Glomerular endothelial cell (primary cell): ENCODE data around the gene TACR2. TPM values are rescaled to one million over a fixed set of nuclear protein-coding genes. Genes with fewer than 3 reads are reported as not detected.

ENCODE experiments used
- DNase-seq: peaks from one replicate; pipeline ENCODE4 v3.0.0-alpha.2; 2011; ENCODE audit warnings: low read depth, low spot score; ENCODE audit errors: extremely low read depth
- total RNA-seq: library from RNA; depleted of rRNA; stranded (reverse); fragments of >200 nt; gene quantifications from 2 replicates; pipeline ENCODE4 v1.2.3, GENCODE V29; 2015

TACR2 gene
- total RNA-seq, 1 donor from 2014 or later = 0.58 TPM

DNA sequence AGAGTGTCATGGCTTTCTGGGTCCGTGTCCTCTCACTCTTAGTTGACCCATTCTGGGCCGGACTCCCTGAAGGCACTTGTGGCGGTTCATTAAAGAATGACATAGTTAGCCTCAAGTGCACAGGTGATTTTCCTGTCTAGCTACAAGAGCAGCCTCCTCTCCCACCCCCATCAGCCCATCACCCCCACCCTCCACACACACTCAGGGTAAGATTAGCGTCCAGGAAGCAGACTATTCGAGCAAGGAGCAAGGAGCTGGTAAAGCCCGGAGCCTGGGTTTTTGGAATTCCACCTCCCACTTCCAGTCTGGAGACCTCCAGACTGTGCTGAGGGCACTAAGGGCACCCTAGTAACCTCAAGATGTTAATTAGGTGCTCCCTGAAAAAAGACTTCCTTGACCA, 39.5 kb downstream of the TACR2 start:
- DNase-seq = no peak

DNA sequence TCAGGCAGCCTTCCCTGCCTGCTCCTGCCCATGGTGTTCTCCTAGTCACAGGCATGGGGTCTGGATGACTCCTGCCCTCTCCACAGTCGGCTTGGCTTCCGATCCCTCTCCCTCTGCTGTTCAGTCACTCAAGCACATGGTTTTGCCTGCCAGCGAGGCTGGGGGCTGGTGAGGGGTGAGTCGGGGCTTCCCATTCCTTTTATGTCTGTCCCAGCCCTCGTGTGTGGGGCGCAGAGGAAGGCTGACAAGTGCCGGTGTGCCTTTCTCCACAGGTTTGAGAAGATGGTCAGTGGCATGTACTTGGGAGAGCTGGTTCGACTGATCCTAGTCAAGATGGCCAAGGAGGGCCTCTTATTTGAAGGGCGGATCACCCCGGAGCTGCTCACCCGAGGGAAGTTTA, 40.1 kb downstream of the TACR2 start:
- DNase-seq = no peak

DNA sequence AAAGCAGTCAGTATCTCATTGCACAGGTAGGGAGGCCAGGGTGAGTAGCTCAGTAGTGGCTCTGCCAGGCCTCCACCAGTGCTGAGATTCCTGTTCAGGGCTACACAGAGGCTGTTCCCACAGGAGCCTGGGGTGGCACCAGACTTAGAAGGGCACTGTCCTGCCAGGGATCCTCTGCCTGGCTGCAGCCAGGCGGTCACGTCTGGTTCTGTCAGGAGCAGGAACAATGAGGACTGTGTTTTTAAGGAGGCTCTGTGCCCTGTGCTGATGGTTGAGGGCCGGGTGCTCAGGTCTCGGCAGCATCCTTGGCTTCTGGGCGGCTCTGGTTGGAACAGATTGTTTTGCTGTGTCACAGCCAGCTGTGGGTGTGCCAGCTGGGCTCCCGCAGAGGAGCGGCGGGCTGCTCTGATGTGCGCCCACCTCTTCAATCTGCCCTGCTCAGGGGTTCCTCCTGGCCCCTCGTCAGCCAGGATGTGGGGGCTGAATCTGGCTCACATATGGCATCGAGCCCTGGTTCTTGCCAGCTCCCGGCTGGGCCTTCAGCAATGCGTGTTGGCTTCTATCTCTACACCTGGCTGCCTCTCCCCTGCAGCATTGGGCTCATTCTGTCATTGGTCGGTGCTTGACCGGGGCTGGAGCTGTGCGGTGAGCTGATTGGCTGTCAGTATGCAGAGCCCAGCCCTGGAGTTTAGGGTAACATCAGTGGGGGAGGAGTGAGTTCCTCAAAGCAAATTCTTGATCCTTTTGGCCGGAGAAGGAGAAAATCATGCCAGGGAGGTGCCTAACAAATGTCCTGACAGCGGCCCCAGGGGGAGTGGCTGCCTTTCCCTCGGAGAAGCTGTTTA, 41.2 kb downstream of the TACR2 start:
- DNase-seq = no peak

DNA sequence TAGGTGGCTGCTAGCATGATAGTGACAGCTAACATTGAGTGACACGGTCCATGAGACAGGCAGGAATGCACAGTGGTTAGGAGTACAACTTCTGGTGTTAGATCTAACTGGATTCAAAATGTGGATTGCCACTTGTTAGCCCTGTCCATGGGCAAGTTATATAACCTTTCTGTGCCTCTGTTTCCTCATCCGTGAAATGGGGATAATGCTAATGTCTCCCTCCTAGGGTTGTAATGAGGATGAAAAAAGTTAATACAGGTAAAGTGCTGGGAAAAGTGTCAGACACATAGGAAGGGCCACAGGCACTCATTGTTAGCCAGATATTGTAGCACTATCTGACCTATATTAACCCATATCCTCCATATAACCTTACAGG, 41.8 kb downstream of the TACR2 start:
- no peak for DNase-seq

DNA sequence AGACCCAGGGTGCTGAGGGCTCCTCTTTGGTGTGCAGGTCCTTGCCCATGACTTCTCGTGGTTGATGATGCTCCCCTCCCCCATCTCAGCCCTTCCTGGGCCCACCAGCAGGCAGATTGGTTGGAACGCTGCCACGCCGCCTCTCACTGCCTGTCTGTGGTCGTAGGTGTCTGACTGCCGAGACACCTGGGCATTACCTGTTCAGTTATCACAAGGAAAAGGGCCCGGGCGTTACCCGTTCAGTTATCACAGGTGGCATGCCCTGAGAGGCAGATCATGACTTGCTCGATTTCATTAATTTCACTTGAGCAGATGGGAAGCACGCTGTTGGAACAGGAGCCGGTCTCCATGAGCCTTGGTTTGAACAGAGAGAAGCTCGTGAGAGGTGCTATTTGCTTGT, 42.5 kb downstream of the TACR2 start:
- DNase-seq = no peak

DNA sequence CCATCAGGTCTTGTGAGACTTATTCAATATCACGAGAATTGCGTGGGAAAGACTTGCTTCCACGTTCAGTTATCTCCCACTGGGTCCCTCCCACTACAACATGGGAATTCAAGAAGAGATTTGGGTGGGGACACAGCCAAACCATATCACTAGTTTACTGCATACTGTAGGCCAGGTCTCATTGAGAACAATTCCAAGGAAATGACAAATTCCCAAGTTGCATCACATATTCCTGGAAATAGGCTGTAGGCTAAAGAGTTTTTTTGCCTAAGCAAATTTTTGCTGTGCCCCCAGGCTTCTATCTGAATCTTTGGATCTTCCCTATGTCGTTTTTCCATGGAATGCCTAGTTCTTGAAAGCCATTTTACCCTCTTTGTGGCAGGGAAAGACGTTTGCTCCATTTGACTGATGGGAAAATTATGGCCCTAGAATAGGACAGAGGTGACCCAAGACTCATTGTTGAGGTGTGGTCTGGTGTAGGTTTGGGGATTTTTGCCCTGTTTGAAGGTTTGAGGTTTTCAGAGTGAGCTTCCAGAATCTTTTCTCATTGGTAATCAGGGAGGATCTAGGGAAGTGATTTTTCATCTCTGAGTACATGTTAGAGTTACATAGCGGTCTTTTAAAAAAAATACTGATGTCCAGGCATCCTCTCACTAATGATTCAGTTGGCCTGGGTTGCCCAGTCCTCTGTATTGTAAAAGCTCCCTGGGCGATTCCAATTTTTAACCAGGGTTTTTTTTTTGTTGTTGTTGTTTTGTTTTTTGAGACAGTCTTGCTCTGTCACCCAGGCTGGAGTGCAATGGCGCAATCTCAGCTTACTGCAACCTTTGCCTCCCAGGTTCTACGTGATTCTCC, 44.4 kb downstream of the TACR2 start:
- no peak for DNase-seq

DNA sequence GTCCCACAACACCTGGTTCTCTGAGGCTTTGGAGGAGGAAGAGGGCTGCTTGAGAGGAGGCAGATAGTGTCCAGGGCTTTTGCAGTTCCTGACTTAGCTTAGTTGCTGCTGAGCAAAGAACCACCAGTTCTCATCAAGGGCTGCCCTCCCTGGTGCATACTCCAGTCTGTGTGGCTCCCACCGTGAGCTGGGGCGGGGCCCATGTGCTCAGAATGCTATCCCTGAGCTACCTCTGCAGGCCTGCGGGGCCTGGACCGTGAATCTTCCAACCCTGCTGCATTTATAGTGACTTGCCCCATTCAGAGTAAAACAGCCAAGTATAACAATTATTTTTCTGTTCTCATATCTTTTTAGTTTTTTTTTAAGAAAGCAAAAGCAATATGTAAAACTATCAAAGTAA, 49.2 kb downstream of the TACR2 start:
- DNase-seq = no peak

DNA sequence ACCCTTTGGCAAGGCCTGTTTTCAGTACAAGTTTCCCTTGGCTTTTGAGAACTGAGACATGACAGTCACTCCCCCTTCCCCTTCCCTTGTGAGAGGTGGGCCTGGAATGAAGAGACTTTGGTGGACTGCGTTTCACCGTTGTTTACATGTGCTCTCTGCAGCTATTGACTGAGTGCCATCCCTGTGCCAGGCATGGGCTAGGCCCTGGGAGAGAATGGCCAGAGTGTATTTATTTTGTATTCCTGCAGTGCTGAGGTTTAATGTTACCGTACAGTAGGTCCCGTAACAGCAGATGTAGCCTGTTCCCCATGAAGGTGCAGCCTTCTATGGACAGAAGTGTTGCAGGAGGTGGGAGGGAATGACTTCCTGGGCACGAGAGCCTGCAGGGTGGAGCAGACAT, 50.0 kb downstream of the TACR2 start:
- DNase-seq = no peak

DNA sequence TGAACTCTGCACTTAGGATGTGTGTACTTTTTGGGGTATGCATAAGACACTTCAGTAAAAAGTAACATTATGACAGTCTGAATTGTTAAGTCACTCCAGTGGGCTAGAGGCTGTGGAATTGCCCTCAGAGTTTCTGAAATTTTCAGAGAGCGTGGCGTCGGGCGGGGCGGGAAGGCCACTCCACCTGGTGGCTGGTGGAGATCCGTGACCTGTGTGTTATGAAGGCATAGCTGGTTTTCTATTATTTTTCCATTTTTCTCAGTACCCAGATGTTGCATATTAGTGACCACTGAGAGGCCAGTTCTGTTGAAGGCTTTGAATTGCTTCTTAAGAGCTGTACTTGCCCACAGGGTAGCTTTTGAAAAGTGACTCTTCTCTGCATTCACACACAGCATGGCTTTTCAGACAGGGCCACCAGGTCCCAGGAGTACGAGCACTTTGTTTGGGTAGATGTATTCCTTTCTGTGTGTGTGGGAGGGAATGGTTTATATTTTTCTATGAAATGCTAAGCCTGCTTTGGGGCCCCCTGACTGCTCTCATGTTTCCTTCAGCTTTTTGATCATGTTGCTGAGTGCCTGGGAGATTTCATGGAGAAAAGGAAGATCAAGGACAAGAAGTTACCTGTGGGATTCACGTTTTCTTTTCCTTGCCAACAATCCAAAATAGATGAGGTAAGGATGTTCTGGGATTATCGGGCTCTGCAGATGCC, 52.3 kb downstream of the TACR2 start:
- no peak for DNase-seq

DNA sequence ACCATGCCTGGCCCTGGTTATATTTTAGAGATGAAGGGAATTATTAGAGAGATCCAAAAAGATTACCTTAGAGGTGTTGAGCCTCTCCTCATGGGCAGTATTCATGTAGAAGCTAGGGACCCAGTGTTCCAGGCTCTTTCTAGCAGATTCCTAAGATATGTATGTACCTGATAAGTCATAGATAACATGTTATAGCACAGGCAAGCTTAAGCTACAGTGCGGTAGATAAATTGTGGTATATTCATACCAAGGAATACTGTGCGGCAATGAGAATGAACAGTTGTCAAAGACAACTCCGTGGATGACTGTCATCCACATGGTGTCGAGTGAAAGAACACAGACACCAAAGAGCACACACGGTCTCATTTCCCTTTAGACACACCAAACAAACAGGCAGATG, 53.1 kb downstream of the TACR2 start:
- no peak for DNase-seq

DNA sequence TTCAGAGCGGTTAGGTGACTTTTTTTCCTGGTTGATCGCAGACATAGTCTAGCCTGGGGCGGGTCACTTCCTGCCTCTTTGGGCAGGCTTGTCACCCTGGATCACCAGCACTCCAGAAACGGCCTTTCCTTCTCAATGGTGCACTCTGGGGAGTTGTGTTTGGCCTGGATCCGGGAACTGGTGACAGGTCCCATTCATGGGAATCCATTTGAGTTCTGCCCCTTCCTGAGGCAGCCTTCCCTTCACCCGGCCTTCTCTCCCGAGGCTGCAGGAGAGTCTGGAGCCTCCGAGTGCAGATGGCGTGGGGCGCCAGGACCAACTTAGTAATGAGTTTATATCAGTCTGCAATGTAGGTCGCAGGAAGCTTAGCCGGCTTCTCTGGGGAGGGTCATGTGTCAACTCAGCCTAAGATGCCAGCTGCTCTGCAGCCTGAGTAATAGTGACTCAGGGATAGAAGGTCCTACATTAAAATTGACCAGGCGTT, 54.2 kb downstream of the TACR2 start:
- no peak for DNase-seq

DNA sequence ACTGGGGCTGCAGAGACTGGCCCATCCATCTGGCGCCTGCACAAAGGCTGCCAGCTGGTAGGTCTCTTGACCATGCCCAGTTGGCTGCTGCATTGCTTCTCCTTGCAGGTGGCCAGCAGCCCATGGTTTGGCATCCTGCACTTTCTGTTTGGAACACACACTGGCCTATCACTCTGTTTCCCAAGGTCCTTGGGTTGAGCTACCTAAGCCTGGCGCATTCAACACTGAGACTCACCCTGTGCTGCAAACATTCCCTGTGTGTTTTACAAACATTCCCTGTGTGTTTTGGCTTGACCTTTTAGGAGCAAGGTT, 55.5 kb downstream of the TACR2 start:
- DNase-seq = no peak

DNA sequence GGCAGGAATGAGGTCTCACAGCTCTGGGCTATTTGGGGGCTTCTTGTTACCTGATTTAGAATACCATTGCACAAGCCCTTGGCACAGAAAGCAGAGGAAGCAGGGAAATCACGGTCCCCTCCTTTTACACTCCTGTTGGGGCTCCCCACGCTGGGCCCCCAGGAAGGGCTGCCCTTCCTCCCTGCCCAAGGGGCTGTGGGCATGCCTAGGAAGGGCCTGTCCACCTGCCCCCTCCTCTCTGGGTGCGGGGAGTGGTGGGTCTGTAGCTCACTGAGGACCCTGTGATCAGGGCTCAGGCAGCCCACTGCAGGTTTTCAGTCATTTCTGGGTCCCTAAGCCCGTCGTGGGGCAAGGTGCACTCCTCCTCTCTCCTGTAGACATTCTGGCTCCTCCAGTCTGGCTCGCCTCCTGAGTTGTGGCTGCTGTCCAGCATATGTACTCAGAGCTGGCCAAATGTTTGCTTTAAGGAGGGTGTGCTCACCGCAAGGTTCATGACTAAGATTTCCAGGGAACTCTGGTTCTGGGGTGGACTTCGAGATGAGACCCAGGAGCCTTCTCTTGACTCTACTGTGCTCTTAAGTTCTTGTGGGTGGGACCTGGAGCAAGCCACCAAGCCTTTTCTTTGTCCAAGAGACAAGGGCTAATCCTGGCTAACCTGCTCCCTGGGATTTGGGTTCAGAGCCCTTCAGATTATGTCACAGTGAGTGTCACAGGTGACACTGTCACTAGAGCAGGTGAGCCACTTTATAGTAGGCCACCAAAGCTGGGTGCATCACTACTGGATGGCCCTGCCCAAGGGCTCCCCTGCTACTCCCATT, 56.0 kb downstream of the TACR2 start:
- no peak for DNase-seq

DNA sequence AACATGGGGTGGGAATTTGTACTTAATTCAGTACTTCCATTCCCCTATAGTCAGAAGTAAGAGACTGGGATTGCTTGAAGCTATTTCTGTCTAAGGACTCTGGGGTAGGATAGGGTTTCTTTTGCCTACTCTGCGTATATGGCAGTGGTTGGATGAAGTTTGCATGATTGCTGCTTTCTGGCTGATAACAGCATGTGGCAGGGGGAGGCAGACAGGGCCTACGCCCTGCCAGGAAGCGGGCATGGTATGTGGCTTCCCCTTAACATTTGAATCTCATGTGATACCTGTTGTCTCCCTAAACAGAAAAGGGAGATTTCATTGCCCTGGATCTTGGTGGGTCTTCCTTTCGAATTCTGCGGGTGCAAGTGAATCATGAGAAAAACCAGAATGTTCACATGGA, 57.1 kb downstream of the TACR2 start:
- DNase-seq = no peak

DNA sequence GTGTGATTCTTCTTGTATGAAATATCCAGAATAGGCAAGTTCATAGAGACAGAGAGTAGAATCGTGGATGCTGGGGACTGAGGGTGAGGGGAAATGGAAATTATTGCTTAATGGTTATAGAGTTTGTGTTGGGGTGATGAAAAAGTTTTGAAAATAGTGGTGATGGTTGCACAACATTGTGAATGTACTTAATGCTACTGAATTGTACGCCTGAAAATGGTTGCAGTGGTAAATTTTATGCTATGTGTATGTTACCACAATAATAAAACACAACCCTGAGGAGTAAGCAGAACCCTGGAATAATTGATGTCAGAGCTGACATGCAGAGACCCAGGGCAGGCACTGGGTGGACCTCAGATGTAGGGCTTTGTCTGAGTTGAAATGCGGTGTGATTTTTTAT, 57.6 kb downstream of the TACR2 start:
- no peak for DNase-seq

DNA sequence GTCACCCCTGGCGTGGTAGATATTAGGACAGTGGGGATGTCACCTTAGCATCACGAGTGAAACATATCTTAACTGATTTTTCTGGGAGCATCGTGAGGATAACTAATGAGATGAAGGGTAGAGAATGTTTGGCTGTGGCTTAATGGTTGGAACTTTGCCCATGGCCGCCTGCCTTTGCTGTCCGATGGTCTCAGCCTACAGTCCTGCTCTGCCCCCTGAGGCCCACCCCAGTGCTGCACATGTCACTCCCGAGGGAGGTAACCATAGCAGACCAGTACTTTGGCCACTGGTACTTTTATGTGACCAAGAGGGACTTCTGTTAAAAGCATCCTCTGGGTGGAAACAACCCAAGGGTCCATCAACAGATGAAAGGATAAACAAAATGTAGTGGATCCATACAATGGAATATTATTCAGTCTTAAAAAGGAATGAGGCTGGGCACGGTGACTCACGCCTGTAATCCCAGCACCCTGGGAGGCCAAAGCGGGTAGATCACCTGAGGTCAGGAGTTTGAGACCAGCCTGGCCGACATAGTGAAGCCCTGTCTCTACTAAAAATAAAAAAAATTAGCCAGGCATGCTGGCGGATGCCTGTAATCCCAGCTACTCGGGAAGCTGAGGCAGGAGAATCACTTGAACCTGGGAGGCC, 58.4 kb downstream of the TACR2 start:
- no peak for DNase-seq

DNA sequence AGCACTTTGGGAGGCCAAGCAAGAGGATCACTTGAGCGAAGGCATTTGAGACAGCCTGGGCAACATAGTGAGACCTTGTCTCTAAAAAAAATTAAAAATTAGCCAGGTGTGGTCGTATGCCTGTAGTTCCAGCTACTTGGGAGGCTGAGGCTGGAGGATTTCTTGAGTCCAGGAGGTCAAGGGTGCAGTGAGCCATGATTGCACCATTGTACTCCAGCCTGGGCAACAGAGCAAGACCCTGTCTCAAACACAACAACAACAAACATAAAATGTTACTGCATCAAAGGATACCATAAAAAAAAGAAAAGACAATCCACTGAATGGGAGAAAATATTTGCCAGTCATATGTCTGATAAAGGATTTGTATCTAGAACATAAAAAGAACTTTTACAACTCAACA, 60.5 kb downstream of the TACR2 start:
- DNase-seq = no peak

DNA sequence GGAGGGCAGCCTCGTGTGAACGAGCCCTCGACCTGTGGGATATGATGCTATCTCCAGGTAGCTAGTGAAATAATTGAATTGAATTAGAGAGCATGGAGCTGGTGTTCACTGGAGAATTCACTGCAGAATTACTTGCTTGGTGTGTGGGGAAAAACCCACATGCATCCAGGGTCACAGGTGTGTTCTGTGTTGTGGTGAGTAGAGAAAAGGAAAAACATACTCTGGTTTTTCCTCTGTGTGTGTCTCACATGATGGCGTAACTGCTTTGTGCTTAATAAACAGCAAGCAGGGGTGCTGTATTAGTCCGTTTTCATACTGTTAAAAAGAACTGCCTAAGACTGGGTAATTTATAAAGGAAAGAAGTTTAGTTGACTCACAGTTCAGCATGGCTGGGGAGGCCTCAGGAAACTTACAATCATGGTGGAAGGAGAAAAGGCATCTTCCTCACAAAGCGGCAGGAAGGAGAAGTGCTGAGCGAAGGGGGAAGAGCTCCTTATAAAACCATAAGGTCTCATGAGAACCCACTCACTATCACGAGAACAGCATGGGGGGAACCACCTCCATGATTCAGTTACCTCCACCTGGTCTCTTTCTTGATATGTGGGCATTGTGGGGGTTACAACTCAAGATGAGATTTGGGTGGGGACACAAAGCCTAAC, 62.6 kb downstream of the TACR2 start:
- no peak for DNase-seq
